Erythroblast (primary cell): ENCODE results near the gene PTPRC.

Experiments used
- GATA1 ChIP-seq: IDR thresholded peaks from 2 replicates; pipeline ENCODE4 v1.6.1; 2011; ENCODE audit warnings: low read depth, mild to moderate bottlenecking, control low read depth, low read length, moderate library complexity
- POLR2A ChIP-seq: IDR thresholded peaks from 2 replicates; pipeline ENCODE4 v1.6.1; 2011; ENCODE audit warnings: mild to moderate bottlenecking, low read length

GRCh38 chr1:198595765-198596164 is 43.1 kb upstream of the PTPRC start:
- no peak for TF ChIP-seq POLR2A
- TF ChIP-seq GATA1, result no peak
